Measurements from ENCODE around the gene KIAA0825. TPM values are rescaled to one million over a fixed set of nuclear protein-coding genes. Genes with fewer than 3 reads are reported as not detected.

Gene KIAA0825
- polyA plus RNA-seq, 1 of the 3 experiments (the other 2 are of a cell fraction), result 0.61 TPM

DNA sequence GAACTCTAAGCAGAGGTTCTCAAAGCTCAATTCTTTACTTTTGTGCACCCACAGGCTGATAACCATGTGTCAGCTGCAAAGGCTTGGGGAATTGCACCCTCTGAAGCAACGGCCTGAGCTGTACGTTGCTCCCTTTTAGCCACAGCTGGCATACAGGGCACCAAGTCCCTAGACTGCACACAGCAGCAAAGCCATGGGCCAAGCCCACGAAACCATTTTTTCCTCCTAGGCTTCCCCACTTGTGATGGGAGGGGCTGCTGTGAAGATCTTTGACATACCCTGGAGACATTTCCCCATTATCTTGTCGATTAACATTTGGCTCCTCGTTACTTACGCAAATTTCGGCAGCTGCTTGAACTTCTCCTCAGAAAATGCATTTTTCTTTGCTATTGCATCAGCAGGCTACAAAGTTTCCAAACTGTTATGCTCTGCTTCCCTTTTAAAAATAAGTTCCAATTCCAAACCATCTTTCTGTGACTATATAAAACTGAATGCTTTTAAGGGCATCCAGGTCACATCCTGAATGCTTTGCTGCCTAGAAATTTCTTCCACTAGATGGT is 23.0 kb downstream of the KIAA0825 start:
- Histone ChIP-seq H3K9ac (no peak overlapping the region), H3K27ac (ENCODE audit: low read depth in 2 of 2, low read length in 1 of 2) (no peak overlapping the region), H3K4me1 (ENCODE audit: control insufficient read depth in 1 of 2, insufficient read depth in 2 of 2, low read depth in 1 of 2, low read length in 1 of 2) (no peaks in the 10 kb centered on the region), H4K20me1 (ENCODE audit: insufficient read depth) (no peaks in the 10 kb centered on the region), H2AFZ (ENCODE audit: low read depth) (no peak overlapping the region), H3K4me2 (no peak overlapping the region), H3F3A (replicated peaks; ENCODE audit: insufficient read depth) (no peaks in the 10 kb centered on the region), H3K9me2 (no peaks in the 10 kb centered on the region), H3K36me3 (replicated peaks in 1 of 2; ENCODE audit: control insufficient read depth in 1 of 2, insufficient read depth in 2 of 2, low read length in 1 of 2) (no peaks in the 10 kb centered on the region), H3K4me3 (ENCODE audit: low read depth in 2 of 2, low read length in 1 of 2) (no peak overlapping the region), H3K27me3 (ENCODE audit: insufficient read depth) (no peaks in the 10 kb centered on the region), H3K9me3 (no peaks in the 10 kb centered on the region), H3K79me2 (ENCODE audit: insufficient read depth) (no peaks in the 10 kb centered on the region)
- ChIA-PET POLR2A (no interaction called here), CTCF (interaction anchor here (1.1 kb wide), 1 partner anchor 21 kb away, joined by 3 read pairs; no protein-coding TSS in a partner anchor)
- DNase-seq, result no peak
- WGBS (ENCODE audit: low lambda C conversion rate), result 83% methylated on average over 7 of the region's 7 CpGs
- TF ChIP-seq JUND (IDR thresholded peaks at IDR 0.05), result no peak
- no peak for TF ChIP-seq FOSL2 (IDR thresholded peaks at IDR 0.05; ENCODE audit: borderline replicate concordance, low read depth)
- TF ChIP-seq EZH2phosphoT487 (IDR thresholded peaks at IDR 0.05; ENCODE audit: borderline replicate concordance, low read depth), result no peak
- no peak for TF ChIP-seq RFX5 (IDR thresholded peaks at IDR 0.05; ENCODE audit: low read length)
- TF ChIP-seq RCOR1 (IDR thresholded peaks at IDR 0.05; ENCODE audit: low read length), result no peak
- no peak for TF ChIP-seq NFIC (IDR thresholded peaks at IDR 0.05; ENCODE audit: borderline replicate concordance)
- TF ChIP-seq GABPA (IDR thresholded peaks at IDR 0.05; ENCODE audit: low read depth), result no peak
- TF ChIP-seq EP300 (IDR thresholded peaks at IDR 0.05; ENCODE audit: borderline replicate concordance in 1 of 2, low read depth in 1 of 2, low read length in 1 of 2), result no peak
- no peak for TF ChIP-seq TCF12 (IDR thresholded peaks at IDR 0.05)
- TF ChIP-seq, protein P1, sequence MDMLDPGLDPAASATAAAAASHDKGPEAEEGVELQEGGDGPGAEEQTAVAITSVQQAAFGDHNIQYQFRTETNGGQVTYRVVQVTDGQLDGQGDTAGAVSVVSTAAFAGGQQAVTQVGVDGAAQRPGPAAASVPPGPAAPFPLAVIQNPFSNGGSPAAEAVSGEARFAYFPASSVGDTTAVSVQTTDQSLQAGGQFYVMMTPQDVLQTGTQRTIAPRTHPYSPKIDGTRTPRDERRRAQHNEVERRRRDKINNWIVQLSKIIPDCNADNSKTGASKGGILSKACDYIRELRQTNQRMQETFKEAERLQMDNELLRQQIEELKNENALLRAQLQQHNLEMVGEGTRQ (IDR thresholded peaks at IDR 0.05; ENCODE audit: borderline replicate concordance, low read depth, low read length), result no peak
- no peak for TF ChIP-seq FOXM1 (IDR thresholded peaks at IDR 0.05; ENCODE audit: low read depth)
- no peak for TF ChIP-seq CHD2 (IDR thresholded peaks at IDR 0.05; ENCODE audit: low read length, partially characterized antibody)
- TF ChIP-seq NRF1 (IDR thresholded peaks at IDR 0.05; ENCODE audit: low read depth, low read length), result no peak
- TF ChIP-seq, protein P2, sequence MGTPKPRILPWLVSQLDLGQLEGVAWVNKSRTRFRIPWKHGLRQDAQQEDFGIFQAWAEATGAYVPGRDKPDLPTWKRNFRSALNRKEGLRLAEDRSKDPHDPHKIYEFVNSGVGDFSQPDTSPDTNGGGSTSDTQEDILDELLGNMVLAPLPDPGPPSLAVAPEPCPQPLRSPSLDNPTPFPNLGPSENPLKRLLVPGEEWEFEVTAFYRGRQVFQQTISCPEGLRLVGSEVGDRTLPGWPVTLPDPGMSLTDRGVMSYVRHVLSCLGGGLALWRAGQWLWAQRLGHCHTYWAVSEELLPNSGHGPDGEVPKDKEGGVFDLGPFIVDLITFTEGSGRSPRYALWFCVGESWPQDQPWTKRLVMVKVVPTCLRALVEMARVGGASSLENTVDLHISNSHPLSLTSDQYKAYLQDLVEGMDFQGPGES (IDR thresholded peaks at IDR 0.05; ENCODE audit: low read depth, low read length), result no peak
- no peak for TF ChIP-seq TAF1 (IDR thresholded peaks at IDR 0.05; ENCODE audit: borderline replicate concordance, low read depth, low read length)

DNA sequence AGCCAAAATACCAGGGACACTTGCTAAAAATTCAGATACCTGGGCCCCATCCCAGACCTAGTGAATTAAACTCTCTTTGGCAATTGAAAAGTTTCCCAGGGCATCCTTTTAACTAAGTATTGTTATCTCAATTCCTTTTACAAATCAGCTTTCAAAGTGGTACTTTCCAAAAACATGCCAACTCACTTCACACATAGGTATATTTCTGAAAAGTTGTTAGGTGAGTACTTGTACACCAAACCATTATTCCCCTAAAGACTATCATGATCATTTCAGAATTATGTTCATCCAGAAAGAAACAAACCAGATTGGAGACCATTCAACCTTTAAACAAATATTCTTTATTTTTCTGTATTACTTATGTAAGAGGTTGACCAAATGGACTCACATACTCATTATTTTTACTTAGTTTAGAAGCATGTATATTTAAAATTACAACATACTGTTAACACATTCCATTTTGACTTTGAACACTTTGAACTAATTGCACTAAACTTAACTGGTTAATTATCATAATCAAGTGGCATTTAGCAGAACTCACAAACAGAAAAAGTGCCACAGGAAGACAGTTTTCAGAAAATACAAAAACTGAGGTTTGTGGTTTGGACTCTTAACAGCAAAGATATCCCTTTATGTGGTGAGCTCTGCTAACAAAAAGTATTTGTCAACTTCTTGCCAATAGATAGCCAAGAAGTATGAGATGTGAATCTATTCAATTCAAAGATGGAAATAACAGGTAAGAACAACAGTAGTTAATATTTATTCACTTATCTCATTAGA is 40.7 kb downstream of the KIAA0825 start:
- Histone ChIP-seq H2AFZ (ENCODE audit: low read depth) (no peak overlapping the region), H3K27me3 (ENCODE audit: insufficient read depth) (no peaks in the 10 kb centered on the region), H3K36me3 (replicated peaks in 1 of 2; ENCODE audit: control insufficient read depth in 1 of 2, insufficient read depth in 2 of 2, low read length in 1 of 2) (no peaks in the 10 kb centered on the region), H3K4me3 (ENCODE audit: low read depth in 2 of 2, low read length in 1 of 2) (no peak overlapping the region), H3K27ac (ENCODE audit: low read depth in 2 of 2, low read length in 1 of 2) (no peak overlapping the region), H3F3A (replicated peaks; ENCODE audit: insufficient read depth) (no peaks in the 10 kb centered on the region), H3K4me2 (no peak overlapping the region), H3K9me3 (no peaks in the 10 kb centered on the region), H3K79me2 (ENCODE audit: insufficient read depth) (no peaks in the 10 kb centered on the region), H3K4me1 (ENCODE audit: control insufficient read depth in 1 of 2, insufficient read depth in 2 of 2, low read depth in 1 of 2, low read length in 1 of 2) (peaks cover 0 to 2% of the 10 kb centered on the region in 2 experiments; a peak in 2 of 4 replicates), H3K9ac (no peak overlapping the region), H3K9me2 (no peaks in the 10 kb centered on the region), H4K20me1 (ENCODE audit: insufficient read depth) (no peaks in the 10 kb centered on the region)
- DNase-seq, result no peak
- ChIA-PET POLR2A (no interaction called here), CTCF (no interaction called here)
- no peak for TF ChIP-seq MXI1 (IDR thresholded peaks at IDR 0.05; ENCODE audit: low read depth, low read length)
